ENCODE data around the gene ITFG1.
"Not testable (repeated sequence)": the region's sequence is repeated elsewhere in the genome, so short reads cannot be mapped to it uniquely, and the experiment has no call there.

ITFG1 gene

DNA sequence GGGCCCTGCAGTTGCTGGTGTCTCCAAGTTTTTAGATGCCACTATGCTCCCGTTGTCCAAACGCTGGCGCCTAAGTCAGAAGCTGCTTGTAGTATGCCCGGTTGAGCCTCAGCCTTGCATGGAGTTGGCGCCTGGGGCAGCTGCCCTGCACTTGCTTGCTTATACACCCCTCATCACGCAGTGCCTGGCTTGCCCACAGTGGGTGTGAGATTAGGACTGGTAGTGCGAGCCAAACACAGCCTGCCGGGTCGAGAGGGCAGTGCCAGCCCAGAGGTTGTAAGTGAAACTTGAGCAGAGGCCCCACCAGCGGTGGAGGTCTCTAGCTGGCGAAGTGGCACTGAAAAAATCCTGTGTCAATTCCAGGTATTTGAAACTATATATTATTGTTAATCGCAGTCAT lies 90.3 kb downstream of the ITFG1 start:
- H3K4me1 ChIP-seq, result no peaks in the 10 kb centered on the region
- no peaks in the 10 kb centered on the region for H3K27me3 ChIP-seq
- TF ChIP-seq, protein P1, sequence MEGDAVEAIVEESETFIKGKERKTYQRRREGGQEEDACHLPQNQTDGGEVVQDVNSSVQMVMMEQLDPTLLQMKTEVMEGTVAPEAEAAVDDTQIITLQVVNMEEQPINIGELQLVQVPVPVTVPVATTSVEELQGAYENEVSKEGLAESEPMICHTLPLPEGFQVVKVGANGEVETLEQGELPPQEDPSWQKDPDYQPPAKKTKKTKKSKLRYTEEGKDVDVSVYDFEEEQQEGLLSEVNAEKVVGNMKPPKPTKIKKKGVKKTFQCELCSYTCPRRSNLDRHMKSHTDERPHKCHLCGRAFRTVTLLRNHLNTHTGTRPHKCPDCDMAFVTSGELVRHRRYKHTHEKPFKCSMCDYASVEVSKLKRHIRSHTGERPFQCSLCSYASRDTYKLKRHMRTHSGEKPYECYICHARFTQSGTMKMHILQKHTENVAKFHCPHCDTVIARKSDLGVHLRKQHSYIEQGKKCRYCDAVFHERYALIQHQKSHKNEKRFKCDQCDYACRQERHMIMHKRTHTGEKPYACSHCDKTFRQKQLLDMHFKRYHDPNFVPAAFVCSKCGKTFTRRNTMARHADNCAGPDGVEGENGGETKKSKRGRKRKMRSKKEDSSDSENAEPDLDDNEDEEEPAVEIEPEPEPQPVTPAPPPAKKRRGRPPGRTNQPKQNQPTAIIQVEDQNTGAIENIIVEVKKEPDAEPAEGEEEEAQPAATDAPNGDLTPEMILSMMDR (IDR thresholded peaks at IDR 0.05; ENCODE audit: low read depth, low read length), result no peak
- H3K4me3 ChIP-seq (ENCODE audit: low read depth, low read length), result no peak overlapping the region
- H3K36me3 ChIP-seq, result no peaks in the 10 kb centered on the region
- H3K9me3 ChIP-seq, result no peaks in the 10 kb centered on the region
- DNase-seq, result no peak

DNA sequence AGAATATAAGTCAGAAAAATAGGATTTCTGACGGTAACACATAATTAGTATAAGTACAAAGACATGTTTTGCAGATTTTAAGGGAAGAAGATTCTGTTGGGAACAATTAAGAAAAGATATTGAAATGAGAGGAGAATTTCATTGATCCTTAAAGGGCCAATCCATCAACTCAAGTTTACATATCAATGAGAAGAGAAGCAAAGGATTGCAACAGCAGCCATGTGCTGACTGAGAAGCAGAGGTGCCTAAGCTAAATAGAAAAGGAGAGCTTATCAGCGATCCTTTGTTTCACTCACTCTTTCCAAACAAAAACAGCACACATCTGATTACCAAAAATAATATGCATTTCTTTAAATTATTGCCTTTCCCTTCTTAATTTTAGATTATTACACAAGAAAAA lies 94.6 kb downstream of the ITFG1 start:
- Histone ChIP-seq H3K4me1 (no peaks in the 10 kb centered on the region), H3K36me3 (no peaks in the 10 kb centered on the region), H3K9me3 (no peaks in the 10 kb centered on the region), H3K4me3 (ENCODE audit: low read depth, low read length) (no peak overlapping the region), H3K27me3 (no peaks in the 10 kb centered on the region)
- TF ChIP-seq, protein P1 (IDR thresholded peaks at IDR 0.05; ENCODE audit: low read depth, low read length), result no peak
- no peak for DNase-seq

DNA sequence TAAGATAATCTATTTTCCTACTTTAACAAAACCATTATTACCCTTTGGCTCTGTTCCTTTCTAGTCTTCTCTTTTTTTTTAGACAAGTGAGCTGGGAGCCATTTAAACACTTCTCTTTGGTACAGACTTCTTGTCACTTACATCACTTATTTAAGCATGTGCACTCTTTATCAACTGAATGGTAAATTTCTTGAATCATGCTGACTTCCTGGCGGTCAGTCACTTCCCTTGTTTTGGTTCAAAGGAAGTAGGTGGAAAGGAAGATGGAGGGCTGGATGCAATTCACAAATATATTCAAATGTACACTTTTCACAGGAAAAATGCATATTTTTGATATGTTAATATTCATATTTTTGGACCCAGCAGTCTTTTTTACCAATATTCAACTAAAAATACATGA lies 97.1 kb downstream of the ITFG1 start:
- Histone ChIP-seq H3K4me1 (no peaks in the 10 kb centered on the region), H3K4me3 (ENCODE audit: low read depth, low read length) (no peak overlapping the region), H3K36me3 (no peaks in the 10 kb centered on the region), H3K27me3 (no peaks in the 10 kb centered on the region), H3K9me3 (no peaks in the 10 kb centered on the region)
- TF ChIP-seq, protein P1 (IDR thresholded peaks at IDR 0.05; ENCODE audit: low read depth, low read length), result no peak
- no peak for DNase-seq

DNA sequence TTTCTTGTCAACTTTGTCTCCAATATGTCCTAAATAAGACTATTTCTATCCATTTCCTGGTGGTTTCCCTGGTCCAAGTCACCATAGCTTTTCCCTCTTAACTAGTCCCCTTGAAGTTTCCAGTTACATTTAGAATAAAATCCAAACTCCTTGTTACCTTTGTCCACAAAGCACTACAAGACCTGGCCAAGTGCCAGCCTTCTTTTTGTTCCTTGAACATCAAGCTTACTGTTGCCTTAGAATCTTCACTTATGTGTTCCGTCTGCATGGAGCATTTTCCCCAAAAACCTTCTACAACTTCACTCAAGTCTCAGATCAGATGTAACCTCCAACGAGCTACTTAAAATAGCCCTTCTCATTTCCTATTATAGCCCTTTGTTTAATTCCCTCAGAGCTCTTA lies 101.4 kb downstream of the ITFG1 start:
- Histone ChIP-seq H3K27me3 (no peaks in the 10 kb centered on the region), H3K36me3 (no peaks in the 10 kb centered on the region), H3K9me3 (no peaks in the 10 kb centered on the region), H3K4me3 (ENCODE audit: low read depth, low read length) (no peak overlapping the region), H3K4me1 (no peaks in the 10 kb centered on the region)
- DNase-seq, result no peak
- TF ChIP-seq, protein P1 (IDR thresholded peaks at IDR 0.05; ENCODE audit: low read depth, low read length), result no peak

DNA sequence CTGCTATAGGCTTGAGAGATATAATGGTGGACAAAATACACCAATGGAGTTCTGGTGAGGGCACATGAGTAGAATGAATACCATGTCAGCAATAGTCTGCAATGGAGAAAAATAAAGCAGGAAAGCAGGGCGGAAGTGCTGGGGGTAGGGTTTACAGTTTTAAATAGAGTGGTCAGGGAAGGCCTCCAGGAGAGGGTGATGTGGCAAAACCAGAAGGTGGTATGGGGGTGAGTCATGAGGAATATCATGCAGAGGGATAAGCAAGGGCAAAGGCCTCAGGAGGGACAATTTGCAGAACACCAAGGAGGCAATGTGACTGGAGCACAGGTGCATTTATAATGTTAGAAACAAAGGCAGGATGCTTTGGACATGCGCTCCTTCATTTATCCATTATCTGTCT lies 102.0 kb downstream of the ITFG1 start:
- DNase-seq, result no peak

DNA sequence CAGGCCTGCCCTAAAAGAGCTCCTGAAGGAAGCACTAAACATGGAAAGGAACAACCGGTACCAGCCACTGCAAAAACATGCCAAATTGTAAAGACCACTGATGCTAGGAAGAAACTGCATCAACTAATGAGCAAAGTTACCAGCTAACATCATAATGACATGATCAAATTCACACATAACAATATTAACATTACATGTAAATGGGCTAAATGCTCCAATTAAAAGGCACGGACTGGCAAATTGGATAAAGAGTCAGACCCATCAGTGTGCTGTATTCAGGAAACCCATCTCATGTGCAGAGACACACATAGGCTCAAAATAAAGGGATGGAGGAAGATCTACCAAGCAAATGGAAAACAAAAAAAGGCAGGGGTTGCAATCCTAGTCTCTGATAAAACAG lies 111.8 kb downstream of the ITFG1 start:
- not testable (repeated sequence) for H3K9me3 ChIP-seq; H3K4me3 ChIP-seq (ENCODE audit: low read depth, low read length); H3K27me3 ChIP-seq; DNase-seq; H3K36me3 ChIP-seq; H3K4me1 ChIP-seq

More for the DNA sequence above, 102.0 kb downstream of the ITFG1 start:
- no peaks in the 10 kb centered on the region for H3K27me3 ChIP-seq
- no peaks in the 10 kb centered on the region for H3K4me1 ChIP-seq
- H3K9me3 ChIP-seq, result no peaks in the 10 kb centered on the region
- TF ChIP-seq, protein P1 (IDR thresholded peaks at IDR 0.05; ENCODE audit: low read depth, low read length), result no peak
- no peaks in the 10 kb centered on the region for H3K36me3 ChIP-seq
- no peak overlapping the region for H3K4me3 ChIP-seq (ENCODE audit: low read depth, low read length)

DNA sequence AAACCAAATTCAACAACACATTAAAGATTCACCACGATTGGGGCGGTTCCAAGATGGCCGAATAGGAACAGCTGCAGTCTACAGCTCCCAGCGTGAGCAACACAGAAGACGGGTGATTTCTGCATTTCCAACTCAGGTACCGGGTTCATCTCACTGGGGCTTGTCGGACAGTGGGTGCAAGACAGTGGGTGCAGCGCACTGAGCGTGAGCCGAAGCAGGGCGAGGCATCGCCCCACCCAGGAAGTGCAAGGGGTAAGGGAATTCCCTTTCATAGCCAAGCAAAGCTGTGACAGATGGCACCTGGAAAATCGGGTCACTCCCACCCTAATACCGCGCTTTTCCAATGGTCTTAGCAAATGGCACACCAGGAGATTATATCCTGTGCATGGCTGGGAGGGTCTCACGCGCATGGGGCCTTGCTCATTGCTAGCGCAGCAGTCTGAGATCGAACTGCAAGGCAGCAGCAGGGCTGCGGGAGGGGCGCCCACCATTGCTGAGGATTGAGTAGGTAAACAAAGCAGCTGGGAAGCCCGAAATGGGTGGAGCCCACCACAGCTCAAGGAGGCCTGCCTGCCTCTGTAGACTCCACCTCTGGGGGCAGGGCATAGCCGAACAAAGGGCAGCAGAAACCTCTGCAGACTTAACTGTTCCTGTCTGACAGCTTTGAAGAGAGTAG lies 113.7 kb downstream of the ITFG1 start:
- not testable (repeated sequence) for H3K4me3 ChIP-seq (ENCODE audit: low read depth, low read length); DNase-seq; H3K4me1 ChIP-seq; H3K36me3 ChIP-seq; H3K27me3 ChIP-seq; H3K9me3 ChIP-seq
